Kidney (tissue), 14 donors: ENCODE results near the gene MOSPD2. TPM values are rescaled to one million over a fixed set of nuclear protein-coding genes. Genes with fewer than 3 reads are reported as not detected.

Experiments
- DNase-seq, 5 donors: peaks; one replicate each; pipeline ENCODE4 v3.0.0-alpha.2; 2013 to 2020
- FAIRE-seq: peaks from 2 replicates; lab custom pipeline; 2012; peaks lifted over from hg19 to GRCh38; lab: Jason Lieb, UNC
- H3K27ac ChIP-seq, 2 donors: one replicate each; pipeline ENCODE4 v1.7.0; 2013; ENCODE audit warnings: low read depth in 2 of 2, low read length in 2 of 2, inconsistent platforms in 1 of 2
- H3K27me3 ChIP-seq: one replicate; pipeline ENCODE4 v1.7.1; 2013; ENCODE audit warnings: low read length, inconsistent platforms; ENCODE audit not compliant: control insufficient read depth, insufficient read depth
- H3K36me3 ChIP-seq, 3 donors: one replicate each; pipeline versions ENCODE4 v1.7.0 to v1.7.1; 2013; ENCODE audit warnings: low read length in 3 of 3, control low read depth in 1 of 3, inconsistent platforms in 1 of 3; ENCODE audit not compliant: insufficient read depth in 3 of 3, control insufficient read depth in 2 of 3
- H3K4me1 ChIP-seq, 3 donors: one replicate each; pipeline versions ENCODE4 v1.7.0 to v1.7.1; 2013; ENCODE audit warnings: low read length in 3 of 3, inconsistent platforms in 1 of 3, low read depth in 1 of 3; ENCODE audit not compliant: control insufficient read depth in 2 of 3, insufficient read depth in 2 of 3
- H3K4me3 ChIP-seq, 3 donors: one replicate each; pipeline versions ENCODE4 v1.7.0 to v1.8.1; 2013; ENCODE audit warnings: low read length in 3 of 3, control low read depth in 1 of 3, inconsistent platforms in 1 of 3
- H3K9ac ChIP-seq, 3 donors: one replicate each; pipeline versions ENCODE4 v1.7.0 to v1.7.1; 2013; ENCODE audit warnings: low read length in 3 of 3, control low read depth in 1 of 3, inconsistent platforms in 1 of 3
- H3K9me3 ChIP-seq, 3 donors: one replicate each; pipeline versions ENCODE4 v1.7.0 to v1.7.1; 2013; ENCODE audit warnings: low read length in 3 of 3, control low read depth in 1 of 3, inconsistent platforms in 1 of 3; ENCODE audit not compliant: control insufficient read depth in 2 of 3, insufficient read depth in 1 of 3
- CTCF ChIP-seq: IDR thresholded peaks from 3 replicates; pipeline ENCODE4 v1.5.1; 2012; ENCODE audit warnings: mild to moderate bottlenecking, moderate library complexity, borderline replicate concordance; ENCODE audit not compliant: insufficient read depth; ENCODE audit errors: extremely low read depth
- intact Hi-C: fragments of 100-400 bp; cut with DNase I; formaldehyde crosslinking; loops from one replicate; pipeline ENCODE4 v1.11.1; 2022
- polyA plus RNA-seq: library from polyadenylated mRNA; stranded (reverse); fragments of 350-450 nt; fragmentation: Illumina TruSeq; extraction: RNeasy Lipid Tissue Mini Kit (QIAGEN cat#74804); gene quantifications from one replicate; pipeline ENCODE4 v1.2.3, GENCODE V29; 2014; ENCODE audit warnings: low read depth, low replicate concordance; ENCODE audit not compliant: insufficient read depth
- total RNA-seq: library from RNA; stranded (reverse); fragmentation: NEBNext Ultra II Directional; extraction: Animal tissue kit (Norgen Biotek cat#: 25700); gene quantifications from one replicate; pipeline ENCODE4 v1.2.1, GENCODE V29; 2021
- donor health status: control.
- donor health status: control.
- donor health status: control.
- donor health status: control.
- donor health status: control.
- donor health status: DM: yes; HTN: yes; CAD: no.
- donor health status: Normal renal cell carcinoma (clear cell type).

Gene MOSPD2
- total and polyA plus RNA-seq, 2 donors from 2014 or later: 4.0 to 14.4 TPM

GRCh38 chrX:14829643-14830042, 43.6 kb upstream of the MOSPD2 start:
- Histone ChIP-seq H3K9me3 (no peaks in the 10 kb centered on the region), H3K4me3 (no peak overlapping the region), H3K4me1 (no peaks in the 10 kb centered on the region), H3K27ac (no peak overlapping the region), H3K36me3 (no peaks in the 10 kb centered on the region), H3K27me3 (no peaks in the 10 kb centered on the region), H3K9ac (no peak overlapping the region)
- intact Hi-C loops: no loop called here
- FAIRE-seq (no peak), DNase-seq (no peak)
- TF ChIP-seq CTCF: no peak

GRCh38 chrX:14832151-14832550, 41.1 kb upstream of the MOSPD2 start:
- FAIRE-seq (no peak), DNase-seq (no peak)
- TF ChIP-seq CTCF: no peak
- intact Hi-C loops: no loop called here
- H3K27ac ChIP-seq: no peak overlapping the region
- no peak overlapping the region for H3K9ac ChIP-seq
- no peaks in the 10 kb centered on the region for H3K36me3 ChIP-seq
- H3K4me3 ChIP-seq: no peak overlapping the region
- H3K9me3 ChIP-seq: peaks cover 0 to 1% (median 0%) of the 10 kb centered on the region in 3 donors
- H3K4me1 ChIP-seq: no peaks in the 10 kb centered on the region
- no peaks in the 10 kb centered on the region for H3K27me3 ChIP-seq

GRCh38 chrX:14832586-14832985, 40.6 kb upstream of the MOSPD2 start:
- no peak for FAIRE-seq

More at GRCh38 chrX:14832586-14832985, 40.6 kb upstream of the MOSPD2 start:
- peak in 1 of 5 donors; percentile 7 for DNase-seq
- no peak for TF ChIP-seq CTCF
- Histone ChIP-seq H3K4me1 (no peaks in the 10 kb centered on the region), H3K27ac (no peak overlapping the region), H3K9ac (no peak overlapping the region), H3K36me3 (no peaks in the 10 kb centered on the region), H3K27me3 (no peaks in the 10 kb centered on the region), H3K4me3 (no peak overlapping the region), H3K9me3 (peaks cover 0 to 1% (median 0%) of the 10 kb centered on the region in 3 donors)
- intact Hi-C loops: no loop called here
